PC-9 (cell line): Measurements from ENCODE around the gene ZNF581.

Experiments used
- EZH2 ChIP-seq: fragments of 200-600 bp; sonication (generic); IDR thresholded peaks from 2 replicates; pipeline ENCODE4 v1.8.0; 2017; ENCODE audit warnings: antibody characterized with exemption, low read depth
- TF ChIP-seq, protein P1 (sequence below): fragments of 200-600 bp; sonication (generic); conservative IDR thresholded peaks from 2 replicates; pipeline ENCODE4 v1.6.1; 2017; ENCODE audit warnings: mixed run types, antibody characterized with exemption, mild to moderate bottlenecking, moderate library complexity

DNA sequence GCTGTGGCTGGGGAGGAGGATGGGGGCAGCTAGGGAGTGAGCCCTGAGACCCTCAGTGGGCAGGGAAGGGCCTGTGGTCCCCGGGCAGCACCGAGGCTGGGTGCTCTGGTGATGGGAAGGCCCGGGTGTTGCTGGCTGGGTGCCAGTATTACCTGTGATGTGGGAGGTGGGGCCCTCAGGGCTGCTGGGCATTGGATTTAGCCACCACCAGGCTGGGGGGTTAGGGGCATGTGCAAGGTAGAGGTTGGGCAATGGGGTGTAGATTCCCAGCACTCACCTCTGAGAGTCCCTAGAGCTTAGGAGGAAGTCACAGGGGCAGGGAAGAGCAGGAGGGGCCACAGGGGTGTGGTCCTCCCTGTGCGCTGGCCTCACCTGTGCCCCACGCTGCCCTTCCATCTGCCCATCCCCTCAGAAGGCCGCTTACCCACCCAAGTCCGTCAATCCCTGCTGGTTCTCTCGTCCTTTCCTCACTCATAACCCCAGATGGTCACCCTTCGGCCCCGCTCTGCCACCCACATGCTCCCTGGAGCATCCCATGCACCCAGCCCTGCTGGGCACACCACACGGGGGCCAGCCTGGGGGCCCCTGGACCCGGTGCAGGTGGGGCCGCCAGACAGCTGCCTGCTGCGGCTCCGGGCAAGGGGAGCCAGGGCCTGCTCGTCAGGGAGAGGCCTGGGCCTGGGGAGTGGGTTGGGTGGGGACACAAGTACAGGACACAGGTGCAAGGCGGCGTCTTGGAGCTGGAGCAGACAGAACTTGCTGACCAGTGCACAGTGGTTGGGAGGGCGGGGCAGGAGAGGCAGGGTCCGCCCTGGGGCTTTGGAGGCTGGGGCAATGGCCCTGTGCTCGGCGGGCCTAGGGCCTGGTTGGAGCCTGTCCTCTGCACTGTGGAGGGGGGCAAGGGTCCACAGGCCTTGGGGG lies 44.1 kb downstream of the ZNF581 start:
- TF ChIP-seq, protein P1, sequence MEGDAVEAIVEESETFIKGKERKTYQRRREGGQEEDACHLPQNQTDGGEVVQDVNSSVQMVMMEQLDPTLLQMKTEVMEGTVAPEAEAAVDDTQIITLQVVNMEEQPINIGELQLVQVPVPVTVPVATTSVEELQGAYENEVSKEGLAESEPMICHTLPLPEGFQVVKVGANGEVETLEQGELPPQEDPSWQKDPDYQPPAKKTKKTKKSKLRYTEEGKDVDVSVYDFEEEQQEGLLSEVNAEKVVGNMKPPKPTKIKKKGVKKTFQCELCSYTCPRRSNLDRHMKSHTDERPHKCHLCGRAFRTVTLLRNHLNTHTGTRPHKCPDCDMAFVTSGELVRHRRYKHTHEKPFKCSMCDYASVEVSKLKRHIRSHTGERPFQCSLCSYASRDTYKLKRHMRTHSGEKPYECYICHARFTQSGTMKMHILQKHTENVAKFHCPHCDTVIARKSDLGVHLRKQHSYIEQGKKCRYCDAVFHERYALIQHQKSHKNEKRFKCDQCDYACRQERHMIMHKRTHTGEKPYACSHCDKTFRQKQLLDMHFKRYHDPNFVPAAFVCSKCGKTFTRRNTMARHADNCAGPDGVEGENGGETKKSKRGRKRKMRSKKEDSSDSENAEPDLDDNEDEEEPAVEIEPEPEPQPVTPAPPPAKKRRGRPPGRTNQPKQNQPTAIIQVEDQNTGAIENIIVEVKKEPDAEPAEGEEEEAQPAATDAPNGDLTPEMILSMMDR, result no peak
- TF ChIP-seq EZH2, result no peak
